Adrenal gland (tissue), 12 donors: Measurements from ENCODE around the gene TRAF3. TPM values are rescaled to one million over a fixed set of nuclear protein-coding genes. Genes with fewer than 3 reads are reported as not detected.

Experiments
- DNase-seq, 7 donors: peaks; one replicate each; pipeline ENCODE4 v3.0.0-alpha.2; 2019 to 2020
- H3K27ac ChIP-seq, 5 donors: fragments of 200-600 bp; sonication (generic) in 4 of 5; 1 replicate in 3 of 5; 2 replicates in 2 of 5; pipeline versions ENCODE4 v1.5.1 to v1.8.0; 2016 to 2020; ENCODE audit warnings: mild to moderate bottlenecking in 1 of 5
- H3K27me3 ChIP-seq: fragments of 200-600 bp; 2 replicates; pipeline ENCODE4 v1.8.0; 2021
- H3K36me3 ChIP-seq, 2 donors: fragments of 200-600 bp; replicated peaks in 1 of 2; 1 replicate in 1 of 2; 2 replicates in 1 of 2; pipeline versions ENCODE4 v1.5.1 to v1.8.0; 2018 to 2022
- H3K4me1 ChIP-seq, 2 donors: fragments of 200-600 bp; replicated peaks in 1 of 2; 1 replicate in 1 of 2; 2 replicates in 1 of 2; pipeline versions ENCODE4 v1.5.1 to v1.8.0; 2018 to 2021
- H3K4me3 ChIP-seq, 4 donors: fragments of 200-600 bp; sonication (generic) in 3 of 4; one replicate each; pipeline ENCODE4 v1.5.1; 2016 to 2018
- H3K9me3 ChIP-seq, 3 donors: fragments of 200-600 bp; sonication (generic) in 1 of 3; replicated peaks in 1 of 3; 1 replicate in 2 of 3; 2 replicates in 1 of 3; pipeline versions ENCODE4 v1.5.1 to v1.8.0; 2016 to 2021
- POLR2A ChIP-seq, 2 donors: fragments of 450-650 bp; IDR thresholded peaks; one replicate each; pipeline ENCODE4 v1.6.1; 2017; ENCODE audit warnings: antibody characterized with exemption in 2 of 2, mild to moderate bottlenecking in 2 of 2, moderate library complexity in 1 of 2
- WGBS, 4 donors: extraction: QIAGEN DNeasy Blood & Tissue Kit in 2 of 4; methylation state at CpG; one replicate each; pipeline versions ENCODE4 v1.1.5 to v1.1.7; 2013 to 2017; 5-methylcytosine and 5-hydroxymethylcytosine counted together
- intact Hi-C, 2 donors: fragments of 100-400 bp; cut with DNase I; formaldehyde crosslinking; loops; one replicate each; pipeline versions ENCODE4 v1.14.1 to v1.15.0; 2022 to 2023
- polyA plus RNA-seq, 3 donors: library from polyadenylated mRNA; stranded (reverse); fragments of 200-250 nt in 2 of 3; fragments of 350-450 nt in 1 of 3; fragmentation: Illumina TruSeq in 1 of 3; extraction: RNeasy Lipid Tissue Mini Kit (QIAGEN cat#74804) in 1 of 3; gene quantifications; one replicate each; pipeline ENCODE4 v1.2.3, GENCODE V29; 2013 to 2014
- total RNA-seq, 9 donors: library from RNA; depleted of rRNA in 4 of 9; stranded (reverse); fragments of >200 nt in 4 of 9; fragments of 120-200 nt in 1 of 9; fragmentation: NEBNext Ultra II Directional in 1 of 9; extraction: Animal tissue kit (Norgen Biotek cat#: 25700) in 1 of 9; gene quantifications; one replicate each; pipeline versions ENCODE4 v1.1.0 to v1.2.4, GENCODE V29; 2013 to 2023
- TF ChIP-seq, protein P1 (sequence below), 6 experiments: fragments of 450-650 bp in 4 of 6; fragments of 200-600 bp in 2 of 6; sonication (generic) in 1 of 6; IDR thresholded peaks; 1 replicate in 5 of 6; 2 replicates in 1 of 6; pipeline versions ENCODE4 v1.5.1 to v1.8.0; 2016 to 2021; ENCODE audit warnings: antibody characterized with exemption in 6 of 6, mild to moderate bottlenecking in 2 of 6, moderate library complexity in 1 of 6
- donor health status: healthy with polysubstance abuse.
- donor health status: Bipolar disorder and iron deficiency.
- donor health status: DM: yes; HTN: yes; CAD: no.
- donor health status: DM: no; HTN: no; CAD: no.
- donor health status: DM: no; HTN: no; CAD: no.
- donor health status: DM: yes; HTN: yes; CAD: no.

The TRAF3 gene
- total and polyA plus RNA-seq, 12 donors = 3.7 to 14.5 (median 9.8) TPM

DNA sequence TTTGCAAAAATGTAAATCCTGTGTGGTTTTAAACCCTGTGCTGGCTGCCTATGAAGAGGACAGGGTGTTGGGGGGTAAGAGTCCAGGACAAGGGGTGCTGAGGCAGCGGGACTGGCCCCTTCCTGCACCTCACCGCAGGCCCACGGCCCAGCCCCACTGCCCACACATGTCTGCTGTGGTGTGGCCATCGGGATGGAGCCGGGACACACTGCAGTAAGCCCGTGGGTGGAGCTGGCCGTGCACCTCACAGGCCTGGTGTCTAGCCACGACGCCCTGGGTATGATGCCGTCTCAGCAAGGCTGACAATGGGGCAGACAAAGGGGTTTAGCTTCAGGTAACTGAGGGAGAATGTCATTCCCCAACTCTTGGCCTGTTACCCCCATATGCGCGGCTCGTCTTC is 164.8 kb downstream of the TRAF3 start:
- intact Hi-C loops = no loop called here
- Histone ChIP-seq H3K27ac (no peak overlapping the region), H3K9me3 (no peaks in the 10 kb centered on the region), H3K27me3 (no peaks in the 10 kb centered on the region), H3K4me3 (no peak overlapping the region), H3K4me1 (no peaks in the 10 kb centered on the region), H3K36me3 (peaks cover 0 to 93% of the 10 kb centered on the region in 2 donors)
- DNase-seq = no peak
- WGBS, 4 donors = 90 to 100% (median 94%) methylated on average over 7 to 13 of the region's 13 CpGs
- no peak for TF ChIP-seq POLR2A (IDR thresholded peaks at IDR 0.05)
- TF ChIP-seq, protein P1, sequence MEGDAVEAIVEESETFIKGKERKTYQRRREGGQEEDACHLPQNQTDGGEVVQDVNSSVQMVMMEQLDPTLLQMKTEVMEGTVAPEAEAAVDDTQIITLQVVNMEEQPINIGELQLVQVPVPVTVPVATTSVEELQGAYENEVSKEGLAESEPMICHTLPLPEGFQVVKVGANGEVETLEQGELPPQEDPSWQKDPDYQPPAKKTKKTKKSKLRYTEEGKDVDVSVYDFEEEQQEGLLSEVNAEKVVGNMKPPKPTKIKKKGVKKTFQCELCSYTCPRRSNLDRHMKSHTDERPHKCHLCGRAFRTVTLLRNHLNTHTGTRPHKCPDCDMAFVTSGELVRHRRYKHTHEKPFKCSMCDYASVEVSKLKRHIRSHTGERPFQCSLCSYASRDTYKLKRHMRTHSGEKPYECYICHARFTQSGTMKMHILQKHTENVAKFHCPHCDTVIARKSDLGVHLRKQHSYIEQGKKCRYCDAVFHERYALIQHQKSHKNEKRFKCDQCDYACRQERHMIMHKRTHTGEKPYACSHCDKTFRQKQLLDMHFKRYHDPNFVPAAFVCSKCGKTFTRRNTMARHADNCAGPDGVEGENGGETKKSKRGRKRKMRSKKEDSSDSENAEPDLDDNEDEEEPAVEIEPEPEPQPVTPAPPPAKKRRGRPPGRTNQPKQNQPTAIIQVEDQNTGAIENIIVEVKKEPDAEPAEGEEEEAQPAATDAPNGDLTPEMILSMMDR (IDR thresholded peaks at IDR 0.05) = no peak

DNA sequence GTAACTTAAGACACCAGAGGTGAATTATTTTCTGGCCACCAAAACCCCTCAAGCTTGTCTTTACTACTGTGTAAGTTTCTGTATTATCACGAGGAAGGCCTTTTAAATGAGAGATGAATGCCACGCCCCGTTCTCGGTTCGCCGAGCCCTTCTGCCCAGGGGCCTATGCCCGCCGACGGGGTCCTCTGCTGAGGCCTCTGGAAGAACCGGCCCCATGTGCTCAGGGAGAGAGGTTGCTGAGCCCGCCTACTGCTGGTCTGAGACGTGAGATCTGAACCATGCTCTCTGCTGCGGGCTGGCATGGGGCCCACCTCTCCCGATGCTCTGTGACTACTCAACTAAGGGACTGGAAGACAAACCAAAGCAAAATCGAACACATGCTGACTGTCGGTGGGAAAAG is 166.2 kb downstream of the TRAF3 start:
- H3K4me1 ChIP-seq = no peaks in the 10 kb centered on the region
- no peaks in the 10 kb centered on the region for H3K27me3 ChIP-seq
- DNase-seq = no peak
- no peaks in the 10 kb centered on the region for H3K9me3 ChIP-seq
- no peak for TF ChIP-seq POLR2A (IDR thresholded peaks at IDR 0.05)
- TF ChIP-seq, protein P1 (IDR thresholded peaks at IDR 0.05) = no peak
- peaks cover 0 to 86% of the 10 kb centered on the region in 2 donors for H3K36me3 ChIP-seq
- intact Hi-C loops = no loop called here
- no peak overlapping the region for H3K27ac ChIP-seq
- WGBS, 4 donors = 87 to 96% (median 94%) methylated on average over 12 to 16 of the region's 16 CpGs
- no peak overlapping the region for H3K4me3 ChIP-seq

DNA sequence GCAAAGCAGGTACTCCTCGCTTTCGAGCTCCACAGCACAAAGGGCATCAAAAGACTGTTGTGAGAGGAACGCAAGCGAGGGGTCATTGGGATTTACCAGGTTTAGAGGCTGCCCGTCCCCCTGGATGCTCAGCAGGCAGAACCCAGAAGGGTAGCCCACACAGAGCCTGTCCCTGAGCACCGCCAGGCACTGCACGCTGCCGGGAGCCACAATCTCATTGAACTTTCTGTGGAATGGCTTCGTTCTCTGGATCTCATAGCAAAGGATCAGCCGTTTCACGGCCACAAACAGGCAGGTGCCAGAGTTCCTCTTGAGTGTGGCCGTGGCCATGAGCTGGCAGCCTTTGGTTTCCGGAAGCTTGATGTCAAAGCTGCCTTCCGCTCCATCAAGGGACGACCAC is 166.7 kb downstream of the TRAF3 start:
- no peak for TF ChIP-seq POLR2A (IDR thresholded peaks at IDR 0.05)
- TF ChIP-seq, protein P1 (IDR thresholded peaks at IDR 0.05) = no peak
- WGBS, 4 donors = 92 to 95% (median 95%) methylated on average over 10 to 15 of the region's 15 CpGs
- Histone ChIP-seq H3K27ac (no peak overlapping the region), H3K4me1 (no peaks in the 10 kb centered on the region), H3K36me3 (peaks cover 0 to 89% of the 10 kb centered on the region in 2 donors), H3K27me3 (no peaks in the 10 kb centered on the region), H3K9me3 (no peaks in the 10 kb centered on the region), H3K4me3 (no peak overlapping the region)
- DNase-seq = no peak
- intact Hi-C loops = no loop called here

DNA sequence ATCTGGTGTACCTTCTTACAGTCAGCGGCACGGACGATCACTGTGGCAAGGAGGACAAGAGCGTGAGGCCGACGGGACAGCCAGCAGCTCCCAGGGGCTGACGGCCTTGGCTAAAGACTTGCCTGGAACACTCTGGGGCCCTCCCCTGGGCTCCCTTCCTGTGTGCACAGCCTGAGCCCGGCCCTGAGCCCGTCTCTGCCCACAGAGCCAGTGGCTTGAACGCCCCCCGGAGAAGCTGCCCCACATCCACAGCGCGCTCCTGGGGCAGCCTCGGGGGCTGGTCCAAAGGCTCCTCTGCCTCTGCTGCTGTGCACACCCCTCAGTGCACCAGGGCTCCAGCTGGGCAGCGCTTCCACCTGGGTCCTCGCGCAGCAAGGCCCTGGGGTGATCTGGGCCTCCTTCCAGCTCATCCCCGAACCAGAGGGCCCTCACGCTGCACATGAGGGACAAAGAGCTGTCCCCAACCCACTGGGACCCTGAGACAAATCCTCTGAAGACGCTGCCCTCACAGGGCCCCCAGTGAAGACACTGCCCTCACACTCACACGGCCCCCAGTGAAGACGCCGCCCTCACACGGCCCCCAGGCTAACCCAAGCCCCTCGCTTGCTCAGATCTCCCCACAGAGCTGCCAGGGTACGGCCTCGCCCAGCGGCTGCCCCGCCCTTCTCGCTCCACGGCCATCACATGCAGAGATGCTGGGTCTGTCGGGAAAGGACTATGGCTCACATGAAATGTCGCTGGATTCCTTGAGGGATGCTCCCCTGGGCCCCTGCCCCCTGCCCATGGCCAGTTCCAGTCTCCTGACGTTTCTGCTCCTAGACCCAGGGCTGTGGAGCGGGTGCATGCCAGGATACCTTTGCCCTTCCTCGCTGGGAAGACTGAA is 167.4 kb downstream of the TRAF3 start:
- H3K27me3 ChIP-seq = no peaks in the 10 kb centered on the region
- H3K9me3 ChIP-seq = no peaks in the 10 kb centered on the region
- TF ChIP-seq, protein P1 (IDR thresholded peaks at IDR 0.05) = no peak
- no peak for TF ChIP-seq POLR2A (IDR thresholded peaks at IDR 0.05)
- no peak overlapping the region for H3K4me3 ChIP-seq
- no peaks in the 10 kb centered on the region for H3K4me1 ChIP-seq
- H3K27ac ChIP-seq = no peak overlapping the region
- WGBS, 4 donors = 88 to 93% (median 91%) methylated on average over 22 to 36 of the region's 36 CpGs
- peaks cover 0 to 89% of the 10 kb centered on the region in 2 donors for H3K36me3 ChIP-seq
- DNase-seq = no peak
- intact Hi-C loops = no loop called here
